Esophagus squamous epithelium (tissue), 5 donors: ENCODE results near the gene CTIF. TPM values are rescaled to one million over a fixed set of nuclear protein-coding genes. Genes with fewer than 3 reads are reported as not detected.

ENCODE experiments used
- DNase-seq: peaks from one replicate; lab custom pipeline; 2025; lab: John Stamatoyannopoulos, UW
- H3K27ac ChIP-seq, 4 donors: fragments of 200-600 bp; sonication (generic); one replicate each; pipeline ENCODE4 v1.5.1; 2016 to 2019; ENCODE audit warnings: mild to moderate bottlenecking in 1 of 4
- H3K27me3 ChIP-seq, 4 donors: fragments of 200-600 bp; sonication (generic); 1 replicate in 3 of 4; 2 replicates in 1 of 4; pipeline versions ENCODE4 v1.5.1 to v1.6.0; 2017 to 2021; ENCODE audit warnings: antibody characterized with exemption in 1 of 4
- H3K36me3 ChIP-seq, 3 donors: fragments of 200-600 bp; sonication (generic); one replicate each; pipeline ENCODE4 v1.5.1; 2016 to 2019
- H3K4me1 ChIP-seq, 3 donors: fragments of 200-600 bp; sonication (generic); one replicate each; pipeline ENCODE4 v1.5.1; 2017 to 2019
- H3K4me3 ChIP-seq, 4 donors: fragments of 200-600 bp; sonication (generic); 1 replicate in 3 of 4; 2 replicates in 1 of 4; pipeline ENCODE4 v1.5.1; 2016 to 2019; ENCODE audit warnings: mild to moderate bottlenecking in 2 of 4, moderate library complexity in 1 of 4
- H3K9me3 ChIP-seq, 3 donors: fragments of 200-600 bp; sonication (generic); one replicate each; pipeline ENCODE4 v1.5.1; 2016 to 2019
- POLR2A ChIP-seq, 4 donors: fragments of 450-650 bp; IDR thresholded peaks; one replicate each; pipeline ENCODE4 v1.6.1; 2017; ENCODE audit warnings: antibody characterized with exemption in 4 of 4, mild to moderate bottlenecking in 4 of 4, moderate library complexity in 3 of 4
- WGBS, 2 donors: methylation state at CpG; one replicate each; pipeline ENCODE4 v1.1.5; 2018; 5-methylcytosine and 5-hydroxymethylcytosine counted together
- intact Hi-C: fragments of 100-400 bp; cut with DNase I; formaldehyde crosslinking; loops from one replicate; pipeline ENCODE4 v1.15.0; 2022
- total RNA-seq, 4 donors: library from RNA; depleted of rRNA; stranded (reverse); fragments of >200 nt; gene quantifications; one replicate each; pipeline ENCODE4 v1.1.0, GENCODE V29; 2016
- TF ChIP-seq, protein P1 (sequence below), 6 experiments: fragments of 450-650 bp in 4 of 6; fragments of 200-600 bp in 2 of 6; sonication (generic) in 2 of 6; IDR thresholded peaks; one replicate each; pipeline ENCODE4 v1.5.1; 2016 to 2019; ENCODE audit warnings: antibody characterized with exemption in 6 of 6, mild to moderate bottlenecking in 4 of 6, moderate library complexity in 4 of 6
- donor health status: DM: yes; HTN: yes; CAD: no.

The CTIF gene
- total RNA-seq, 4 donors from 2014 or later, result 4.7 to 24.2 (median 10.2) TPM

DNA sequence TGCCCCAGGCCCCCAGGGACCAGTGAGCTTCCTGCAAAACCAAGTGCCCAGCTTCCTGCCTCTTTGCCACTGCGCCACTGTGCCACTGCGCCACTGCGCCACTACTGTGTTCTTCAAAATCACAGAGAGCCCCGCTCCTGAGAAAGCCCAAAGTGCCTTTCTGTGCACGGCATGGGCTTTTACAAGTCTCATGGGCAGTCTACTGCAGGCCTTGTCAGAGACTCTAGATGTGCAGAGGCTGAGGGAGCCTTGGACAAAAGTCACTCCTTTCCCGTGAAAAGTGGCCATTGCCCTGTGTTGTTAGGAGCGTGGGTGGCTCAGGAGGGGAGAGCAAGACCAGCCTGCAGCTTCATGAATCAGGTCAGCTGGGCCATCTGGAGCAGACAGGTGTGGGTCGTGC, 231.4 kb downstream of the CTIF start:
- intact Hi-C loops, result no loop called here
- Histone ChIP-seq H3K27me3 (no peaks in the 10 kb centered on the region), H3K27ac (no peak overlapping the region), H3K9me3 (no peaks in the 10 kb centered on the region), H3K4me3 (no peak overlapping the region), H3K36me3 (peaks cover 0 to 30% (median 0%) of the 10 kb centered on the region in 3 donors), H3K4me1 (peaks cover 0 to 9% (median 5%) of the 10 kb centered on the region in 3 donors)
- no peak for DNase-seq
- 87 to 91% methylated on average over 3 to 7 of the region's 8 CpGs for WGBS, 2 donors
- TF ChIP-seq, protein P1, sequence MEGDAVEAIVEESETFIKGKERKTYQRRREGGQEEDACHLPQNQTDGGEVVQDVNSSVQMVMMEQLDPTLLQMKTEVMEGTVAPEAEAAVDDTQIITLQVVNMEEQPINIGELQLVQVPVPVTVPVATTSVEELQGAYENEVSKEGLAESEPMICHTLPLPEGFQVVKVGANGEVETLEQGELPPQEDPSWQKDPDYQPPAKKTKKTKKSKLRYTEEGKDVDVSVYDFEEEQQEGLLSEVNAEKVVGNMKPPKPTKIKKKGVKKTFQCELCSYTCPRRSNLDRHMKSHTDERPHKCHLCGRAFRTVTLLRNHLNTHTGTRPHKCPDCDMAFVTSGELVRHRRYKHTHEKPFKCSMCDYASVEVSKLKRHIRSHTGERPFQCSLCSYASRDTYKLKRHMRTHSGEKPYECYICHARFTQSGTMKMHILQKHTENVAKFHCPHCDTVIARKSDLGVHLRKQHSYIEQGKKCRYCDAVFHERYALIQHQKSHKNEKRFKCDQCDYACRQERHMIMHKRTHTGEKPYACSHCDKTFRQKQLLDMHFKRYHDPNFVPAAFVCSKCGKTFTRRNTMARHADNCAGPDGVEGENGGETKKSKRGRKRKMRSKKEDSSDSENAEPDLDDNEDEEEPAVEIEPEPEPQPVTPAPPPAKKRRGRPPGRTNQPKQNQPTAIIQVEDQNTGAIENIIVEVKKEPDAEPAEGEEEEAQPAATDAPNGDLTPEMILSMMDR (IDR thresholded peaks at IDR 0.05), result no peak
- TF ChIP-seq POLR2A (IDR thresholded peaks at IDR 0.05), result no peak

GRCh38 chr18:48771641-48772375, 233.0 kb downstream of the CTIF start:
- intact Hi-C loops, result no loop called here
- 30 to 33% methylated on average over 6 to 9 of the region's 22 CpGs for WGBS, 2 donors
- DNase-seq, result no peak
- Histone ChIP-seq H3K9me3 (no peaks in the 10 kb centered on the region), H3K4me3 (no peak overlapping the region), H3K36me3 (peaks cover 0 to 31% (median 0%) of the 10 kb centered on the region in 3 donors), H3K4me1 (peaks cover 4 to 13% (median 6%) of the 10 kb centered on the region in 3 donors), H3K27ac (peak overlapping the region in 2 of 4 donors; percentile 13 to 54), H3K27me3 (no peaks in the 10 kb centered on the region)
- no peak for TF ChIP-seq POLR2A (IDR thresholded peaks at IDR 0.05)
- TF ChIP-seq, protein P1 (IDR thresholded peaks at IDR 0.05), result no peak

DNA sequence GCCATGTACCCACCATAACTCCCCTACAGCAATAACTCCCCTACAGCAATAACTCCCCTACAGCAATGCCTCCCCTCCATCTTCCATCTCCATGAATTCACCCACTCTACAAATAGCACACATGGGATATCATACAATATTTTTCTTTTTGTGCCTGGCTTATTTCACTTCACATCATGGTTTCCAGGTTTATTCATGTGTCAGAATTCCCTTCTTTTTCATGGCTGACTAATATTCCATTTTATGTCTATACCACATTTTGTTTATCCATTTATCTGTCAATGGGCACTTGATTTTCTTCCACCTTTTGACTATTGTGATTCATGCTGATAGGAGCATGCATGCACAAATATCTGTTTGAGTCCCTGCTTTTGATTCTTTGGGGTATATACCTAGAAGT, 233.6 kb downstream of the CTIF start:
- H3K9me3 ChIP-seq, result no peaks in the 10 kb centered on the region
- intact Hi-C loops, result no loop called here
- no peaks in the 10 kb centered on the region for H3K27me3 ChIP-seq
- H3K36me3 ChIP-seq, result peaks cover 0 to 31% (median 0%) of the 10 kb centered on the region in 3 donors
- no peak overlapping the region for H3K4me3 ChIP-seq
- no peak overlapping the region for H3K27ac ChIP-seq
- TF ChIP-seq POLR2A (IDR thresholded peaks at IDR 0.05), result no peak
- TF ChIP-seq, protein P1 (IDR thresholded peaks at IDR 0.05), result no peak
- no peak for DNase-seq
- peaks cover 8 to 20% (median 11%) of the 10 kb centered on the region in 3 donors for H3K4me1 ChIP-seq

DNA sequence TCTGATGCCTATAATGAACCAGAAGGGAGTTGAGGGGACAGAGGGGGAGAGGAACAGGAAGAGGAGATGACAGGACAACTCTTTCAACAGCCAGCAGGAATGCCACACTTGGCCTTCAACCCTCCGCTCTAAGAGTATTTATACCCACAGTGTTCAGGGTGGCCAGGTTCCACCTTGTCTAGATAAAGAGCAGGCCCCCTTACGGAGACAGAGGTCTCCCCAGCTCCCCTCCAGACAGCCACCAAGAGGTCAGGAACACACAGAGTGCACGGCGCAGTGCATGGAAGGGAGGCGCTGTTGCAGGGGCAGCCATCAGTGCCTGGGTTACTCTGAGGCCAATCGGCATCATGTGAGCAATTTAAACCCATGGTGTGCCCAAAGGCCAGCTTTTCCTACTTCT, 235.0 kb downstream of the CTIF start:
- WGBS, 2 donors, result 90 to 95% methylated on average over 2 to 6 of the region's 6 CpGs
- intact Hi-C loops, result no loop called here

DNA sequence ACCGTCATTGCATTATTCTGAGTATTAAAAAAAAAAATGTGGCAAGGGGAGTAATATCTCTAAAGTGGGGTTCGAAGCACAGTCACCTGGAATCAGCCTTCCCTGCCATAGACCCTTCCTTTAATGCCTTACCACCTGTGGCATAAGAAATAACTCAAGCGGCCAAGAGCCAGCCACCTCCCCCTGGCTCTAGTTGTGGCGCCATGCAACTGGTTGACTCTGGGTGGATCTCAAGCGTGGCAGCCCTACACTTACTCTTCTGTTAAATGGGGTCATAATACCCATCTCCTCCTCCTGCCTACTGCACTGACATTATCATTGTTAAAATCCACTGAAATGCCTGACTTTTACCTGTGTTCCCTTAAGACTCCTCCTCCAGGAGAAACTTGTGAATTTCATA, 236.1 kb downstream of the CTIF start:
- TF ChIP-seq, protein P1 (IDR thresholded peaks at IDR 0.05), result no peak
- TF ChIP-seq POLR2A (IDR thresholded peaks at IDR 0.05), result no peak
- Histone ChIP-seq H3K27ac (no peak overlapping the region), H3K27me3 (no peaks in the 10 kb centered on the region), H3K4me1 (peaks cover 8 to 34% (median 19%) of the 10 kb centered on the region in 3 donors), H3K36me3 (peaks cover 0 to 28% (median 0%) of the 10 kb centered on the region in 3 donors), H3K4me3 (no peak overlapping the region), H3K9me3 (no peaks in the 10 kb centered on the region)
- no peak for DNase-seq
- intact Hi-C loops, result no loop called here
- WGBS, 2 donors, result 92 to 100% methylated on average over 5 of the region's 5 CpGs

More for the DNA sequence above, 235.0 kb downstream of the CTIF start:
- no peak for DNase-seq
- Histone ChIP-seq H3K4me1 (peaks cover 8 to 24% (median 15%) of the 10 kb centered on the region in 3 donors), H3K27me3 (no peaks in the 10 kb centered on the region), H3K9me3 (no peaks in the 10 kb centered on the region), H3K4me3 (no peak overlapping the region), H3K36me3 (peaks cover 0 to 31% (median 0%) of the 10 kb centered on the region in 3 donors), H3K27ac (no peak overlapping the region)
- TF ChIP-seq, protein P1 (IDR thresholded peaks at IDR 0.05), result no peak
- TF ChIP-seq POLR2A (IDR thresholded peaks at IDR 0.05), result no peak
